ENCODE results near the gene RNF130. TPM values are rescaled to one million over a fixed set of nuclear protein-coding genes. Genes with fewer than 3 reads are reported as not detected.
"Not testable (repeated sequence)": the region's sequence is repeated elsewhere in the genome, so short reads cannot be mapped to it uniquely, and the experiment has no call there.

The RNF130 gene
- total and polyA plus RNA-seq, 4 donors, result 71.7 to 95.8 (median 77.1) TPM

- ATAC-seq (ENCODE audit: low FRiP score) (peak; percentile 33), DNase-seq (no peak)
- no peaks in the 10 kb centered on the region for H3K4me1 ChIP-seq (ENCODE audit: control insufficient read depth in 1 of 2, insufficient read depth in 2 of 2, low read length in 2 of 2)
- H3K27ac ChIP-seq (ENCODE audit: low read depth in 1 of 2, low read length in 2 of 2), result no peak overlapping the region
- H3K9me3 ChIP-seq (ENCODE audit: control insufficient read depth, low read length), result no peaks in the 10 kb centered on the region
- no peak overlapping the region for H3K4me3 ChIP-seq (ENCODE audit: low read length in 2 of 2)
- no peaks in the 10 kb centered on the region for H3K36me3 ChIP-seq (ENCODE audit: control insufficient read depth in 1 of 2, insufficient read depth in 2 of 2, low read length in 1 of 2)
- 21% methylated on average over 17 of the region's 17 CpGs for WGBS, 2 donors
- intact Hi-C loops (cut with DNase I), result no loop called here
- H3K27me3 ChIP-seq (ENCODE audit: control insufficient read depth in 1 of 2, insufficient read depth in 2 of 2, low read length in 1 of 2), result no peaks in the 10 kb centered on the region
Observed at GRCh38 chr5:180090769-180091546, 19.4 kb upstream of the RNF130 start.

GRCh38 chr5:180090098-180090768 is 18.7 kb upstream of the RNF130 start:
- 2% methylated on average over 44 to 58 of the region's 58 CpGs for WGBS, 2 donors
- no peak overlapping the region for H3K27ac ChIP-seq (ENCODE audit: low read depth in 1 of 2, low read length in 2 of 2)

DNA sequence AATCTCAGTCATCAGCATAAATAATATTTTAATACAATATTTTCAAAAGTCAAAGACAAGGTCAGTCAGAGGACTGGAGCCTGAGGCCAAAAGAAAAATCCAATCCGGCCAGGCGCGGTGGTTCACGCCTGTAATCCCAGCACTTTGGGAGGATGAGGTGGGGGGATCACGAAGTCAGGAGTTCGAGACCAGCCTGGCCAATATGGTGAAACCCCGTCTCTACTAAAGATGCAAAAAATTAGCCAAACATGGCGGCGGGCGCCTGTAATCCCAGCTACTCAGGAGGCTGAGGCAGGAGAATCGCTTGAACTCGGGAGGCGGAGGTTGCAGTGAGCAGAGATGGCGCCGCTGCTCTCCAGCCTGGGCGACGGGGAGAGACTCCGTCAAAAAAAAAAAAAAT is 18.1 kb upstream of the RNF130 start:
- H3K9me3 ChIP-seq (ENCODE audit: control insufficient read depth, low read length); DNase-seq; H3K4me3 ChIP-seq (ENCODE audit: low read length in 2 of 2); ATAC-seq (ENCODE audit: low FRiP score); H3K27me3 ChIP-seq (ENCODE audit: control insufficient read depth in 1 of 2, insufficient read depth in 2 of 2, low read length in 1 of 2); H3K4me1 ChIP-seq (ENCODE audit: control insufficient read depth in 1 of 2, insufficient read depth in 2 of 2, low read length in 2 of 2); H3K36me3 ChIP-seq (ENCODE audit: control insufficient read depth in 1 of 2, insufficient read depth in 2 of 2, low read length in 1 of 2); intact Hi-C loops (cut with DNase I); H3K27ac ChIP-seq (ENCODE audit: low read depth in 1 of 2, low read length in 2 of 2): not testable (repeated sequence)
- WGBS, 2 donors, result 68% methylated on average over 18 of the region's 18 CpGs

More at GRCh38 chr5:180090098-180090768, 18.7 kb upstream of the RNF130 start:
- no peaks in the 10 kb centered on the region for H3K27me3 ChIP-seq (ENCODE audit: control insufficient read depth in 1 of 2, insufficient read depth in 2 of 2, low read length in 1 of 2)
- H3K9me3 ChIP-seq (ENCODE audit: control insufficient read depth, low read length), result no peaks in the 10 kb centered on the region
- H3K36me3 ChIP-seq (ENCODE audit: control insufficient read depth in 1 of 2, insufficient read depth in 2 of 2, low read length in 1 of 2), result no peaks in the 10 kb centered on the region
- ATAC-seq (ENCODE audit: low FRiP score), result peak; percentile 94
- H3K4me1 ChIP-seq (ENCODE audit: control insufficient read depth in 1 of 2, insufficient read depth in 2 of 2, low read length in 2 of 2), result no peaks in the 10 kb centered on the region
- peak; percentile 87 to 91 for DNase-seq
- peak overlapping the region; percentile 42 to 84 for H3K4me3 ChIP-seq (ENCODE audit: low read length in 2 of 2)
- intact Hi-C loops (cut with DNase I), result no loop called here

- no peaks in the 10 kb centered on the region for H3K27me3 ChIP-seq (ENCODE audit: control insufficient read depth in 1 of 2, insufficient read depth in 2 of 2, low read length in 1 of 2)
- intact Hi-C loops (cut with DNase I), result no loop called here
- ATAC-seq (ENCODE audit: low FRiP score) (no peak), DNase-seq (no peak)
- 95 to 97% methylated on average over 7 to 8 of the region's 8 CpGs for WGBS, 2 donors
- no peaks in the 10 kb centered on the region for H3K36me3 ChIP-seq (ENCODE audit: control insufficient read depth in 1 of 2, insufficient read depth in 2 of 2, low read length in 1 of 2)
- H3K4me1 ChIP-seq (ENCODE audit: control insufficient read depth in 1 of 2, insufficient read depth in 2 of 2, low read length in 2 of 2), result no peaks in the 10 kb centered on the region
- no peak overlapping the region for H3K4me3 ChIP-seq (ENCODE audit: low read length in 2 of 2)
- no peaks in the 10 kb centered on the region for H3K9me3 ChIP-seq (ENCODE audit: control insufficient read depth, low read length)
- H3K27ac ChIP-seq (ENCODE audit: low read depth in 1 of 2, low read length in 2 of 2), result no peak overlapping the region
Observed at GRCh38 chr5:180088561-180088960, 17.0 kb upstream of the RNF130 start.

- intact Hi-C loops (cut with DNase I), result no loop called here
- ATAC-seq (ENCODE audit: low FRiP score), result no peak
- Histone ChIP-seq H3K27me3 (ENCODE audit: control insufficient read depth in 1 of 2, insufficient read depth in 2 of 2, low read length in 1 of 2) (no peaks in the 10 kb centered on the region), H3K36me3 (ENCODE audit: control insufficient read depth in 1 of 2, insufficient read depth in 2 of 2, low read length in 1 of 2) (no peaks in the 10 kb centered on the region), H3K4me3 (ENCODE audit: low read length in 2 of 2) (no peak overlapping the region), H3K9me3 (ENCODE audit: control insufficient read depth, low read length) (no peaks in the 10 kb centered on the region), H3K27ac (ENCODE audit: low read depth in 1 of 2, low read length in 2 of 2) (no peak overlapping the region), H3K4me1 (ENCODE audit: control insufficient read depth in 1 of 2, insufficient read depth in 2 of 2, low read length in 2 of 2) (no peaks in the 10 kb centered on the region)
- no peak for DNase-seq
- WGBS, 2 donors, result 85 to 87% methylated on average over 11 of the region's 11 CpGs
Observed at GRCh38 chr5:180086816-180087399, 15.3 kb upstream of the RNF130 start.

- ATAC-seq (ENCODE audit: low FRiP score) (no peak), DNase-seq (no peak)
- H3K27ac ChIP-seq (ENCODE audit: low read depth in 1 of 2, low read length in 2 of 2), result no peak overlapping the region
Observed at GRCh38 chr5:180085837-180086236, 14.3 kb upstream of the RNF130 start.

DNA sequence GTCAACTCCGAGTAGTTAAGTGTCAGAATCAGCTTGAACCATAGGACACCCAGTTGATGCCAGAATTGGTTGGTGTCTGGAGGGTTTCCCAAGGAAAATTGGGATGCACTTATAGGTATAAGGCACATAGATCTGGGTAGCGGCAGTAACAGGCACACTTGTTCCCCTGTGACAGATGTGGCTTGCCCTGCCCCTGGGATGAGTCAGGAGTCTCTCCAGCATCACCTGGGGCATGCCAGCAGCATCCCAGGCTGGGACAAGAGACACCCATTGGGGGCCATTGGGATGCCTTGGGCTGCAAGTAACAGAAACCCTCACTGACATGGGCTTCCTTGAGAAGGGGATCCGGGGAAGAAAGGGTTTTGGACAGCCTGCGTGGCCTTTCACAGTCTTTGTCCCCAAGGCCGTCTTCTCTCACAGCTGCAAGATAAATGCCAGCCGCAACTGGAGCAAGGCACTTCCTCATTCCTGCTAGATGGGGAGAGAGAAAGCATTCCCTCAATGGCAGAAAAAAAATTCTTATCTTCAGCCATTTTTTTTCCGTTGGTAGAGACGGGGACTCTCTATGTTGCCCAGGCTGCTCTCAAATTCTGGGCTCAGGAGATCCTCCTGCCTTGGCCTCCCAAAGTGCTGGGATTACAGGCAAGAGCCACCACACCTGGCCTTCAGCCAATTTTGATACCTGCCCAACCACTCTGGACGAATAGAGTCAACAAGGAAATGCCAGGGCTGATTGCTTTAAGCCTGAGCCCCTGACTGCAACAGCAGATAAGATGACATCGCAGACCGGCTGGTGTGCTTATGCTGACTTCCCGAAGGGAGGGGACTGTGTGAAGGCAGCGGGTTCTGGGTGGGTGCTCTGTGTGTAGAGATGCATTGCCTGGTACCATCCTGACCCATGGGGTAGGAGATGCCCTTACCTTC is 13.3 kb upstream of the RNF130 start:
- Histone ChIP-seq H3K27ac (ENCODE audit: low read depth in 1 of 2, low read length in 2 of 2) (no peak overlapping the region), H3K36me3 (ENCODE audit: control insufficient read depth in 1 of 2, insufficient read depth in 2 of 2, low read length in 1 of 2) (no peaks in the 10 kb centered on the region), H3K4me3 (ENCODE audit: low read length in 2 of 2) (no peak overlapping the region), H3K9me3 (ENCODE audit: control insufficient read depth, low read length) (no peaks in the 10 kb centered on the region), H3K27me3 (ENCODE audit: control insufficient read depth in 1 of 2, insufficient read depth in 2 of 2, low read length in 1 of 2) (no peaks in the 10 kb centered on the region), H3K4me1 (ENCODE audit: control insufficient read depth in 1 of 2, insufficient read depth in 2 of 2, low read length in 2 of 2) (no peaks in the 10 kb centered on the region)
- no peak for ATAC-seq (ENCODE audit: low FRiP score)
- peak in 1 of 2 donors; percentile 47 for DNase-seq
- intact Hi-C loops (cut with DNase I), result no loop called here
- 46% methylated on average over 13 of the region's 13 CpGs for WGBS, 2 donors

More at GRCh38 chr5:180085837-180086236, 14.3 kb upstream of the RNF130 start:
- H3K4me1 ChIP-seq (ENCODE audit: control insufficient read depth in 1 of 2, insufficient read depth in 2 of 2, low read length in 2 of 2), result no peaks in the 10 kb centered on the region
- WGBS, 2 donors, result 61 to 67% methylated on average over 7 of the region's 7 CpGs
- no peaks in the 10 kb centered on the region for H3K9me3 ChIP-seq (ENCODE audit: control insufficient read depth, low read length)
- H3K27me3 ChIP-seq (ENCODE audit: control insufficient read depth in 1 of 2, insufficient read depth in 2 of 2, low read length in 1 of 2), result no peaks in the 10 kb centered on the region
- intact Hi-C loops (cut with DNase I), result no loop called here
- no peaks in the 10 kb centered on the region for H3K36me3 ChIP-seq (ENCODE audit: control insufficient read depth in 1 of 2, insufficient read depth in 2 of 2, low read length in 1 of 2)
- H3K4me3 ChIP-seq (ENCODE audit: low read length in 2 of 2), result no peak overlapping the region

GRCh38 chr5:180083529-180084060 is 12.0 kb upstream of the RNF130 start:
- no peaks in the 10 kb centered on the region for H3K4me1 ChIP-seq (ENCODE audit: control insufficient read depth in 1 of 2, insufficient read depth in 2 of 2, low read length in 2 of 2)
- ATAC-seq (ENCODE audit: low FRiP score) (no peak), DNase-seq (no peak)
- no peak overlapping the region for H3K4me3 ChIP-seq (ENCODE audit: low read length in 2 of 2)
- 88% methylated on average over 10 of the region's 10 CpGs for WGBS, 2 donors
- no peaks in the 10 kb centered on the region for H3K9me3 ChIP-seq (ENCODE audit: control insufficient read depth, low read length)
- H3K36me3 ChIP-seq (ENCODE audit: control insufficient read depth in 1 of 2, insufficient read depth in 2 of 2, low read length in 1 of 2), result no peaks in the 10 kb centered on the region
- H3K27ac ChIP-seq (ENCODE audit: low read depth in 1 of 2, low read length in 2 of 2), result no peak overlapping the region
- intact Hi-C loops (cut with DNase I), result no loop called here
- peaks cover 0 to 2% of the 10 kb centered on the region in 2 donors for H3K27me3 ChIP-seq (ENCODE audit: control insufficient read depth in 1 of 2, insufficient read depth in 2 of 2, low read length in 1 of 2)
